Gastrocnemius medialis (tissue), 4 donors: ENCODE measurements around the gene CTBP1.

ENCODE experiments used
- CTCF ChIP-seq, 5 experiments: fragments of 450-650 bp in 3 of 5; fragments of 200-600 bp in 2 of 5; sonication (generic) in 2 of 5; IDR thresholded peaks in 4 of 5; conservative IDR thresholded peaks in 1 of 5; 1 replicate in 4 of 5; 2 replicates in 1 of 5; pipeline ENCODE4 v1.5.1; 2016 to 2019; ENCODE audit warnings: antibody characterized with exemption in 5 of 5, mild to moderate bottlenecking in 3 of 5, moderate library complexity in 3 of 5
- POLR2A ChIP-seq, 2 donors: fragments of 450-650 bp; IDR thresholded peaks; one replicate each; pipeline ENCODE4 v1.6.1; 2017; ENCODE audit warnings: antibody characterized with exemption in 2 of 2, mild to moderate bottlenecking in 2 of 2, moderate library complexity in 2 of 2

- TF ChIP-seq POLR2A (IDR thresholded peaks at IDR 0.05) (no peak), CTCF (IDR thresholded peaks at IDR 0.05 in 4 of 5, conservative IDR thresholded peaks at IDR 0.05 in 1 of 5) (no peak)
These were observed 47.5 kb upstream of the CTBP1 start for GRCh38 chr4:1296324-1297022.
